ENCODE results near the gene BCLAF3.
A peak's percentile ranks its signal among the peaks of the same experiment; 100 is the strongest.

Gene BCLAF3

GRCh38 chrX:19956923-19957322 is 33.9 kb downstream of the BCLAF3 start:
- peaks cover 0 to 6% (median 0%) of the 10 kb centered on the region in 3 donors for H3K36me3 ChIP-seq
- DNase-seq, result peak in 1 of 2 donors; percentile 20
- no peak overlapping the region for H3K27ac ChIP-seq
- H3K4me3 ChIP-seq, result no peak overlapping the region
- no peaks in the 10 kb centered on the region for H3K27me3 ChIP-seq
- TF ChIP-seq CTCF (IDR thresholded peaks at IDR 0.05), result no peak
- no peaks in the 10 kb centered on the region for H3K9me3 ChIP-seq
- intact Hi-C loops (cut with DNase I; ENCODE audit: low total_unique reads), result no loop called here
- peaks cover 0 to 14% (median 0%) of the 10 kb centered on the region in 4 donors for H3K4me1 ChIP-seq

- Histone ChIP-seq H3K27me3 (no peaks in the 10 kb centered on the region), H3K4me1 (peaks cover 0 to 14% (median 0%) of the 10 kb centered on the region in 4 donors), H3K9me3 (no peaks in the 10 kb centered on the region), H3K27ac (no peak overlapping the region), H3K4me3 (no peak overlapping the region), H3K36me3 (peaks cover 0 to 6% (median 0%) of the 10 kb centered on the region in 3 donors)
- no peak for DNase-seq
- no peak for TF ChIP-seq CTCF (IDR thresholded peaks at IDR 0.05)
- intact Hi-C loops (cut with DNase I; ENCODE audit: low total_unique reads), result no loop called here
Measured at GRCh38 chrX:19956306-19956705, 34.6 kb downstream of the BCLAF3 start.

- no peaks in the 10 kb centered on the region for H3K27me3 ChIP-seq
- peaks cover 0 to 14% (median 0%) of the 10 kb centered on the region in 4 donors for H3K4me1 ChIP-seq
- TF ChIP-seq CTCF (IDR thresholded peaks at IDR 0.05), result no peak
- DNase-seq, result no peak
- intact Hi-C loops (cut with DNase I; ENCODE audit: low total_unique reads), result no loop called here
- H3K36me3 ChIP-seq, result peaks cover 0 to 6% (median 0%) of the 10 kb centered on the region in 3 donors
- no peak overlapping the region for H3K27ac ChIP-seq
- no peaks in the 10 kb centered on the region for H3K9me3 ChIP-seq
- H3K4me3 ChIP-seq, result no peak overlapping the region
Measured at GRCh38 chrX:19955306-19955705, 35.6 kb downstream of the BCLAF3 start.

GRCh38 chrX:19954335-19955096 is 36.3 kb downstream of the BCLAF3 start:
- no peak overlapping the region for H3K27ac ChIP-seq
- H3K27me3 ChIP-seq, result no peaks in the 10 kb centered on the region
- no peak overlapping the region for H3K4me3 ChIP-seq
- H3K36me3 ChIP-seq, result peaks cover 0 to 6% (median 0%) of the 10 kb centered on the region in 3 donors
- intact Hi-C loops (cut with DNase I; ENCODE audit: low total_unique reads), result no loop called here
- DNase-seq, result no peak
- no peak for TF ChIP-seq CTCF (IDR thresholded peaks at IDR 0.05)
- H3K4me1 ChIP-seq, result peaks cover 0 to 14% (median 0%) of the 10 kb centered on the region in 4 donors
- H3K9me3 ChIP-seq, result no peaks in the 10 kb centered on the region

DNA sequence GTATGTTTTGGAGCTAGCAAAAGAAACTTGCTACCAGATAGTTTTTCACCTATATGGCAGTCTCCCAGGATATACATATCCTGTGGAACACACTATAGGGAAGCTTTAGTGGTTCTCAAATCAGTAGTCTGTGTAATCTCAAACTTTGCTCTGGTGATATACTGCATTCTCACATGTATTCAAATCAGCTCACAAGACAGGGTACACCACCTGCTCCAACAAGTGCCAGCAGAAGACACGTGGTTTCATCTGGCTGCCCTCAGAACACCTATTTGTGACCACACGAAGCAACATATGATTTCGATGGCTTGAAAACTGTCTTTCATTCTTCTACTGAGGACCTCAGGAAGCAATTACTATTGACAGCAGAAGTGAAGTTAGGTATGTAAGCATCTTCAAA is 37.7 kb downstream of the BCLAF3 start:
- Histone ChIP-seq H3K4me1 (peaks cover 0 to 14% (median 0%) of the 10 kb centered on the region in 4 donors), H3K4me3 (no peak overlapping the region), H3K27me3 (no peaks in the 10 kb centered on the region), H3K27ac (no peak overlapping the region), H3K9me3 (no peaks in the 10 kb centered on the region), H3K36me3 (peaks cover 4 to 6% (median 4%) of the 10 kb centered on the region in 3 donors)
- no peak for DNase-seq
- no peak for TF ChIP-seq CTCF (IDR thresholded peaks at IDR 0.05)
- intact Hi-C loops (cut with DNase I; ENCODE audit: low total_unique reads), result no loop called here

Measured in tibial artery (tissue), 4 donors.